Left ventricle myocardium inferior (tissue), 1 donor: Measurements from ENCODE around the gene PDE3B. TPM values are rescaled to one million over a fixed set of nuclear protein-coding genes. Genes with fewer than 3 reads are reported as not detected.
"Not testable (repeated sequence)": the region's sequence is repeated elsewhere in the genome, so short reads cannot be mapped to it uniquely, and the experiment has no call there.

Source experiments
- DNase-seq: peaks from one replicate; pipeline ENCODE4 v3.0.0-alpha.2; 2020
- H3K27ac ChIP-seq: fragments of 200-600 bp; replicated peaks from 2 replicates; pipeline ENCODE4 v1.8.0; 2021
- H3K27me3 ChIP-seq: fragments of 200-600 bp; 2 replicates; pipeline ENCODE4 v1.8.0; 2021; ENCODE audit warnings: low read depth
- H3K36me3 ChIP-seq: fragments of 200-600 bp; 2 replicates; pipeline ENCODE4 v1.8.0; 2021
- H3K4me1 ChIP-seq: fragments of 200-600 bp; 2 replicates; pipeline ENCODE4 v1.8.0; 2021
- H3K4me3 ChIP-seq: fragments of 200-600 bp; 2 replicates; pipeline ENCODE4 v1.8.0; 2021; ENCODE audit warnings: mild to moderate bottlenecking, moderate library complexity
- H3K9me3 ChIP-seq: fragments of 200-600 bp; replicated peaks from 2 replicates; pipeline ENCODE4 v1.8.0; 2021
- CTCF ChIP-seq: fragments of 200-600 bp; IDR thresholded peaks from 2 replicates; pipeline ENCODE4 v1.8.0; 2021; ENCODE audit warnings: antibody characterized with exemption, mild to moderate bottlenecking, borderline replicate concordance
- intact Hi-C: fragments of 100-400 bp; cut with micrococcal nuclease; formaldehyde crosslinking; loops from one replicate; pipeline ENCODE4 v1.11.0; 2022
- total RNA-seq: library from RNA; stranded (reverse); fragmentation: NEBNext Ultra II Directional; extraction: Animal tissue kit (Norgen Biotek cat#: 25700); gene quantifications from one replicate; pipeline ENCODE4 v1.2.1, GENCODE V29; 2021
- donor health status: DM: no; HTN: yes; CAD: no; lungs with severe emphysema.

Gene PDE3B
- total RNA-seq, 1 donor from 2014 or later = 5.9 TPM

- Histone ChIP-seq H3K4me1 (no peaks in the 10 kb centered on the region), H3K4me3 (no peak overlapping the region), H3K36me3 (no peaks in the 10 kb centered on the region), H3K9me3 (no peaks in the 10 kb centered on the region), H3K27ac (no peak overlapping the region), H3K27me3 (no peaks in the 10 kb centered on the region)
- no peak for TF ChIP-seq CTCF
- intact Hi-C loops = no loop called here
- DNase-seq = no peak
These were observed 30.3 kb downstream of the PDE3B start for GRCh38 chr11:14673824-14674405.

- Histone ChIP-seq H3K27me3 (no peaks in the 10 kb centered on the region), H3K9me3 (no peaks in the 10 kb centered on the region), H3K4me3 (no peak overlapping the region), H3K36me3 (no peaks in the 10 kb centered on the region), H3K27ac (no peak overlapping the region), H3K4me1 (no peaks in the 10 kb centered on the region)
- no peak for TF ChIP-seq CTCF
- no peak for DNase-seq
- intact Hi-C loops = no loop called here
These were observed 32.5 kb downstream of the PDE3B start for GRCh38 chr11:14676068-14676467.

GRCh38 chr11:14677146-14677545, 33.5 kb downstream of the PDE3B start:
- Histone ChIP-seq H3K27ac (no peak overlapping the region), H3K4me1 (no peaks in the 10 kb centered on the region), H3K9me3 (no peaks in the 10 kb centered on the region), H3K4me3 (no peak overlapping the region), H3K27me3 (no peaks in the 10 kb centered on the region), H3K36me3 (no peaks in the 10 kb centered on the region)
- DNase-seq = no peak
- no peak for TF ChIP-seq CTCF
- intact Hi-C loops = no loop called here

GRCh38 chr11:14678350-14678749, 34.7 kb downstream of the PDE3B start:
- no peak for DNase-seq
- Histone ChIP-seq H3K9me3 (no peaks in the 10 kb centered on the region), H3K36me3 (no peaks in the 10 kb centered on the region), H3K4me3 (no peak overlapping the region), H3K27me3 (no peaks in the 10 kb centered on the region), H3K27ac (no peak overlapping the region), H3K4me1 (no peaks in the 10 kb centered on the region)
- TF ChIP-seq CTCF = no peak
- intact Hi-C loops = no loop called here

- intact Hi-C loops = no loop called here
- no peak for TF ChIP-seq CTCF
- DNase-seq = no peak
- Histone ChIP-seq H3K9me3 (peaks cover 4% of the 10 kb centered on the region), H3K4me1 (no peaks in the 10 kb centered on the region), H3K4me3 (no peak overlapping the region), H3K27ac (no peak overlapping the region), H3K27me3 (no peaks in the 10 kb centered on the region), H3K36me3 (no peaks in the 10 kb centered on the region)
These were observed 36.1 kb downstream of the PDE3B start for GRCh38 chr11:14679662-14680061.

- H3K27me3 ChIP-seq, H3K4me1 ChIP-seq, H3K36me3 ChIP-seq, H3K9me3 ChIP-seq, H3K27ac ChIP-seq, DNase-seq, H3K4me3 ChIP-seq, intact Hi-C loops: not testable (repeated sequence)
These were observed 40.8 kb downstream of the PDE3B start for GRCh38 chr11:14684234-14684915.
